Measurements from ENCODE around the gene PRKCH.

Gene PRKCH

GRCh38 chr14:61552241-61552640 lies 230.9 kb downstream of the PRKCH start:
- no peak for DNase-seq (ENCODE audit: low read depth)
- TF ChIP-seq CTCF (IDR thresholded peaks at IDR 0.05; ENCODE audit: low read depth, low read length, missing control alignments) = no peak
- H3K4me3 ChIP-seq (ENCODE audit: low read depth, low read length) = no peak overlapping the region

GRCh38 chr14:61553730-61554641 lies 232.6 kb downstream of the PRKCH start:
- H3K4me3 ChIP-seq (ENCODE audit: low read depth, low read length) = no peak overlapping the region
- no peak for DNase-seq (ENCODE audit: low read depth)
- TF ChIP-seq CTCF (IDR thresholded peaks at IDR 0.05; ENCODE audit: low read depth, low read length, missing control alignments) = no peak

- TF ChIP-seq CTCF (IDR thresholded peaks at IDR 0.05; ENCODE audit: low read depth, low read length, missing control alignments) = no peak
- H3K4me3 ChIP-seq (ENCODE audit: low read depth, low read length) = no peak overlapping the region
- DNase-seq (ENCODE audit: low read depth) = no peak
Measured at GRCh38 chr14:61555056-61555838, 233.9 kb downstream of the PRKCH start.

GRCh38 chr14:61556455-61556854 lies 235.1 kb downstream of the PRKCH start:
- H3K4me3 ChIP-seq (ENCODE audit: low read depth, low read length) = no peak overlapping the region
- DNase-seq (ENCODE audit: low read depth) = no peak
- no peak for TF ChIP-seq CTCF (IDR thresholded peaks at IDR 0.05; ENCODE audit: low read depth, low read length, missing control alignments)

GRCh38 chr14:61557262-61557661 lies 235.9 kb downstream of the PRKCH start:
- no peak overlapping the region for H3K4me3 ChIP-seq (ENCODE audit: low read depth, low read length)
- TF ChIP-seq CTCF (IDR thresholded peaks at IDR 0.05; ENCODE audit: low read depth, low read length, missing control alignments) = no peak
- DNase-seq (ENCODE audit: low read depth) = no peak

GRCh38 chr14:61557854-61558253 lies 236.5 kb downstream of the PRKCH start:
- no peak overlapping the region for H3K4me3 ChIP-seq (ENCODE audit: low read depth, low read length)
- TF ChIP-seq CTCF (IDR thresholded peaks at IDR 0.05; ENCODE audit: low read depth, low read length, missing control alignments) = no peak
- DNase-seq (ENCODE audit: low read depth) = no peak
